Muscle layer of colon (tissue), 2 donors: Measurements from ENCODE around the gene MAJIN.
A peak's percentile ranks its signal among the peaks of the same experiment; 100 is the strongest.
"Not testable (repeated sequence)": the region's sequence is repeated elsewhere in the genome, so short reads cannot be mapped to it uniquely, and the experiment has no call there.

Experiments used
- H3K27ac ChIP-seq: one replicate; pipeline ENCODE4 v1.7.0; 2013; ENCODE audit warnings: low read depth, mild to moderate bottlenecking, low read length, moderate library complexity
- H3K27me3 ChIP-seq, 2 donors: one replicate each; pipeline ENCODE4 v1.7.0; 2013; ENCODE audit warnings: low read length in 2 of 2, mild to moderate bottlenecking in 2 of 2; ENCODE audit not compliant: insufficient read depth in 2 of 2, control insufficient read depth in 1 of 2
- H3K36me3 ChIP-seq: one replicate; pipeline ENCODE4 v1.7.0; 2013; ENCODE audit warnings: mild to moderate bottlenecking, low read length; ENCODE audit not compliant: insufficient read depth
- H3K4me1 ChIP-seq: one replicate; pipeline ENCODE4 v1.7.0; 2013; ENCODE audit warnings: mild to moderate bottlenecking, low read length; ENCODE audit not compliant: insufficient read depth
- H3K4me3 ChIP-seq, 2 donors: one replicate each; pipeline ENCODE4 v1.7.0; 2013; ENCODE audit warnings: low read length in 2 of 2, low read depth in 1 of 2, mild to moderate bottlenecking in 1 of 2, moderate library complexity in 1 of 2
- H3K9ac ChIP-seq: one replicate; pipeline ENCODE4 v1.7.0; 2013; ENCODE audit warnings: low read length
- H3K9me3 ChIP-seq: one replicate; pipeline ENCODE4 v1.7.0; 2013; ENCODE audit warnings: mild to moderate bottlenecking, low read length
- donor health status: abdominal sarcoma.
- donor health status: Adenocarcinoma of cecum.

MAJIN gene

DNA sequence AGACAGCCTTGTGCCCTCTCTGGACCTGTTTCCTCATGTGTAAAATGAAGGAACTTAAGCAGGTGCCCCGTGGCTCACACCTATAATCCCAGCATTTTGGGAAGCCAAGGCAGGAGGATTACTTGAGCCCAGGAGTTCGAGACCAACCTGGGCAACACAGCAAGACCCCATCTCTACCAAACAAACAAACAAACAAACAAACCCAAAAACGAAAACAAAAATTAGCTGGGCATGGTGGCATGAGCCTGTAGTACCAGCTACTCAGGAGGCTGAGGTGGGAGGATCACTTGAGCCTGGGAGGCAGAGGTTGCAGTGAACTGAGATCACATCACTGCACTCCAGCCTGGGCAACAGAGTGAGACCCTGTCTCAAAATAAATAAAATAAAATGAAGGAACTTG is 32.1 kb upstream of the MAJIN start:
- H3K4me3 ChIP-seq, H3K27ac ChIP-seq, H3K27me3 ChIP-seq: not testable (repeated sequence)

GRCh38 chr11:65003282-65003681 is 31.4 kb upstream of the MAJIN start:
- Histone ChIP-seq H3K27me3 (no peaks in the 10 kb centered on the region), H3K4me3 (no peak overlapping the region), H3K9me3 (no peaks in the 10 kb centered on the region), H3K36me3 (no peaks in the 10 kb centered on the region), H3K4me1 (no peaks in the 10 kb centered on the region), H3K27ac (no peak overlapping the region), H3K9ac (no peak overlapping the region)

More for the DNA sequence above, 32.1 kb upstream of the MAJIN start:
- H3K9ac ChIP-seq, H3K36me3 ChIP-seq, H3K4me1 ChIP-seq, H3K9me3 ChIP-seq: not testable (repeated sequence)

DNA sequence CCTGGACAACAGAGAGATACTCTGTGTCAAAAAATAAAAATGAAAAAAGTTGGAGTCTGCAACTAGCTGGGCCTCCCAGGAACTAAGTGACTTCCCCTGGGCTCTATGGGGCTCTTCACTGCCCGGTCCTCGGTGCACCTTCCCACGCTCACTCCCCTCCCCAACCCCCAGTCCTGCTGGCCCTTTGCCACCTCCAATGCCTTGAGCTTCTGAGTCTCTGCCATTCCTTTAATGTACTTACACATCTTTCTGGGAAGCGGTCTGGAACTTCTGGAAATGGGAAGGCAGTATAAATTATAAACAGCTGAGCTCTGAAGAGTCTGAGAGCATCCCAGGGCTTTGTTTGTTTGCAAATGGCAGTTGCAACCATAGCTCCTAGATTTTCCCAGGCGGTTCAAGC is 30.8 kb upstream of the MAJIN start:
- no peaks in the 10 kb centered on the region for H3K27me3 ChIP-seq
- H3K27ac ChIP-seq = no peak overlapping the region
- no peaks in the 10 kb centered on the region for H3K36me3 ChIP-seq
- H3K4me1 ChIP-seq = no peaks in the 10 kb centered on the region
- no peaks in the 10 kb centered on the region for H3K9me3 ChIP-seq
- no peak overlapping the region for H3K9ac ChIP-seq
- no peak overlapping the region for H3K4me3 ChIP-seq

DNA sequence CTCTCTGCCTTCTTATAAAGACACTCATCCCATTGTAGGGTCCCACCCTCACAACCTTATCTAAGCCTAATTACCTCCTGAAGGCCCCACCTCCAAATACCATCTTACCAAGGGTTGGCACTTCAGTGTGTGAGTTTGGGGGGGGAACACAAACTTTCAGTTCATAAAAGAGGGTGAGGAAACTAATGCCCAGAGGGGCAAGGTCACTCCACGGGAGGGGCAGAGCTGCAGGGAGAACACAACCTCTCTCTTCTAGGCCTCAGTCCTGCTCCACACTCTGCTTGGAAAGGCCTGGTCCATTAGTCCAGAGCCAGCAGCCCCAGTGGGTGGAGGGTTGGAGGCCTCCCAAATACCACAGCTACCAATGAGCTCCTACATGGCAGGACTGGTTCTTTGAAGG is 27.6 kb upstream of the MAJIN start:
- H3K4me1 ChIP-seq = peaks cover 21% of the 10 kb centered on the region
- H3K9ac ChIP-seq = no peak overlapping the region
- no peaks in the 10 kb centered on the region for H3K27me3 ChIP-seq
- no peaks in the 10 kb centered on the region for H3K9me3 ChIP-seq
- no peak overlapping the region for H3K27ac ChIP-seq
- no peaks in the 10 kb centered on the region for H3K36me3 ChIP-seq
- H3K4me3 ChIP-seq = no peak overlapping the region

DNA sequence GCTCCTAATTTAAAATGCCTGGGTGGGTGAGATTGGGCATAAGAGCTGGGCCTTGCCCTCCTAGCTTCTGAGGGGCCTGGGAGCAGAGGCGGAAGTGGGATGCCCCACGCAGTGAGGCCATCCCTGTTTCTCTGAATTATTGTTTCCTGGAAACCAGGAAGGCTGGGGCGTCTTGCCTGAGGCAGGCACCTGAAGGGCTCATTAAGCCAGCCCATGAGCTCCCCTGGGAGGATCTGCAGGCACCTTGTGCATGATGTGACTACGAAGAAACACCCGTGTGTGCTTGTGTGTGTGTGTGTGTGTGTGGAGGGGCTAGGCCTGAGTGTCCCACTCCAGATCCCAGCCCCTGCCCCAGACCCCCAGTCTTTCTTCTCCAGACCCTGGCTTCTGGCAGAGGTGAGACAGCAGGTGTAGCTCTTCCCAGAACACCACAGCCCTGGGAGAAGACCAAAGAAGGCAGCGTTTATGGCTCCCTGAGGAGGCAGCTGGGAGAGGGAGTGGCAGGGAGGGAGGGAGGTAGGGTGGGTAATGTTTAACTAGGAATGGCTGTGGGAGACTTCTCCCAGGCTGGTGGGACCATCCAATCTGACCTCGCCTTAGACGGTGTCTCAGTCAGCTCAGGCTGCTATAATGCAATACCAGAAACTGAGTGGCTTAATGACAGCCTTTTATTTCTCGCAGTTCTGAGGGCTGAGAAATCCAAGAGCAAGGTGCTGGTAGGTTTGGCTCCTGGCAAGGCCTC is 27.0 kb upstream of the MAJIN start:
- Histone ChIP-seq H3K9ac (no peak overlapping the region), H3K36me3 (no peaks in the 10 kb centered on the region), H3K27ac (no peak overlapping the region), H3K9me3 (no peaks in the 10 kb centered on the region), H3K4me1 (peaks cover 21% of the 10 kb centered on the region), H3K27me3 (no peaks in the 10 kb centered on the region), H3K4me3 (no peak overlapping the region)

DNA sequence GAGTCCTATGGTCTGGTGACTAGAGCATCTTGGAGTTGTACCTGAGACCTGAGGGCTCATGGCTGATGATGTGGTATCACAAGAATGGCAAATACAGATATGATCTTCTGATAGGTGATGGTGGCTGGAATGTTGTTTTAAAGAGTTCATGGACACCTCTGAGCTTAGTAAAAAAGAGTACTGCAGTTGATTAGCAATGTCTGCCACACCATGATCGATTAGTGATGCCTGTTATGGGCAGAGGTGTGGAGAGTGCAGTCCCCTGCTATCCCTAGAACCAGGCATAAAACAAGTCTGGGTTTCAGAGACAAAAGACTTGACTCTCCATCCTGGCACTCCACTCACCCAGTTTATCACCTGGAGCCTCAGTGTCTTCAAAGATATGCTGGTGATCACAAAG is 26.2 kb upstream of the MAJIN start:
- Histone ChIP-seq H3K36me3 (no peaks in the 10 kb centered on the region), H3K9ac (no peak overlapping the region), H3K4me3 (no peak overlapping the region), H3K9me3 (no peaks in the 10 kb centered on the region), H3K4me1 (peaks cover 21% of the 10 kb centered on the region), H3K27me3 (no peaks in the 10 kb centered on the region), H3K27ac (no peak overlapping the region)

DNA sequence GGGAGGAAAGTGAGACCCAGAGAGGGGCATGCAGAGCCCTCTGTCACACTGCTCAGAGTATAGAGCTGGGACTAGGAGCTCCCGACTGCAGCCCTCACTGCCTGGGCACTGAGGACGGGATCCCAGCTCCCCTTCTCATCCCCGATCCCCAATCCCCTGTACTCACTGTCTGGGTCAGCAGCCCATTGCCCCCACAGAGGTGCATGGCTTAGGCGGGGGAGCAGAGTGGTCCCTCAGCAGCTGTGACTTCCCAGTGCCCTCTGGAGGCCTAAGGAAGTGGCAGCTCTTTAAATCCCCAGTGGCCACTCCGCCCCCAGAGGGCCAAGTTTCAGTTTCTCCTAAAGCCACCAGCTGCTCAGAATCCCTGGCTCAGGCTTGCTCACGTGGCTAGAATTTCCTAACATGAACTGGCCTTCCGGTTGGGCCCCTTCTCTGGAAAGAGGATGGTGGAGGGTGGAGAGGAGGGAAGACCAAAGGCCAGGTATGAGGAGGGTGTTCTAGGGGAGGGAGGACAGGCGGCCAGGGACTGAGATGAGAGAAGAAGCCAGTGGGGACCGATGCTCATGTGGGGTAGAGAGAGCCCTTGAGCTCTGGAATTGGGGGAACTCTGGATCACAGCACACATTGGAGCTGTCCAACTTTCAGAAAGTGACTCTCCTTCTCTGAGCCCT is 24.9 kb upstream of the MAJIN start, which contains the start of gene BATF2:
TSS of gene BATF2 (minus strand) at position 262 of the 671 bp plus-strand sequence. CDS start at position 205, 57 bp downstream.
- Histone ChIP-seq H3K4me1 (peaks cover 21% of the 10 kb centered on the region), H3K27ac (peak within 1 kb of the TSS; percentile 64), H3K27me3 (no peaks in the 10 kb centered on the region)

GRCh38 chr11:64996327-64996709 is 24.4 kb upstream of the MAJIN start:
- H3K4me3 ChIP-seq = peak overlapping the region; percentile 51 to 88
- H3K27ac ChIP-seq = peak overlapping the region; percentile 64
- peak overlapping the region; percentile 91 for H3K9ac ChIP-seq
- H3K36me3 ChIP-seq = no peaks in the 10 kb centered on the region
- H3K4me1 ChIP-seq = peaks cover 21% of the 10 kb centered on the region
- no peaks in the 10 kb centered on the region for H3K27me3 ChIP-seq
- H3K9me3 ChIP-seq = no peaks in the 10 kb centered on the region

More for the DNA sequence above, 24.9 kb upstream of the MAJIN start, which contains the start of gene BATF2:
- H3K4me3 ChIP-seq = peak within 1 kb of the TSS; percentile 51 to 88
- H3K9ac ChIP-seq = peak within 1 kb of the TSS; percentile 91
- no peaks in the 10 kb centered on the region for H3K9me3 ChIP-seq
- no peaks in the 10 kb centered on the region for H3K36me3 ChIP-seq

DNA sequence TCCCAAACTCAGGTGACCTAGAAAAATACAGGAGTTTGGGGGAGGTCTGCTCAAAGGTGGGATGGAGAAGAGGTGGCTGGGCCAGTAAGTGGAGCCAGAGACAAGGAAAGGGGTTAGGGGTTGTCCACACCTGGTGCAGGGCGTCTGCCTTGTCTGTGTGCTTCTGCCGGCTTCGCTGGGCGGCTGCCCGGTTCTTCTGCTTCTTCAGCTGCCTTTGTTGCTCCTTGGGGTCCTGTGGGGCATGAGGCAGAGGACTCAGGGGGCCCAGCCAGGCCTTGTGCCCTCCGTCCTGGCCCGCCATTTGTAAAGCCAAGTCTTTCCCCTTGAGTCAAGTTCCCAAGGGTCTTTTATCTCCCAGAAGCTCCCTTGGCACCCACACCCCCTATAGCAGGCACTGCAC is 22.4 kb upstream of the MAJIN start:
- peaks cover 23% of the 10 kb centered on the region for H3K4me1 ChIP-seq
- no peak overlapping the region for H3K9ac ChIP-seq

GRCh38 chr11:64990222-64990923 is 18.5 kb upstream of the MAJIN start:
- no peaks in the 10 kb centered on the region for H3K36me3 ChIP-seq

More for the DNA sequence above, 22.4 kb upstream of the MAJIN start:
- no peak overlapping the region for H3K27ac ChIP-seq
- H3K36me3 ChIP-seq = no peaks in the 10 kb centered on the region
- H3K4me3 ChIP-seq = no peak overlapping the region
- no peaks in the 10 kb centered on the region for H3K27me3 ChIP-seq
- no peaks in the 10 kb centered on the region for H3K9me3 ChIP-seq

DNA sequence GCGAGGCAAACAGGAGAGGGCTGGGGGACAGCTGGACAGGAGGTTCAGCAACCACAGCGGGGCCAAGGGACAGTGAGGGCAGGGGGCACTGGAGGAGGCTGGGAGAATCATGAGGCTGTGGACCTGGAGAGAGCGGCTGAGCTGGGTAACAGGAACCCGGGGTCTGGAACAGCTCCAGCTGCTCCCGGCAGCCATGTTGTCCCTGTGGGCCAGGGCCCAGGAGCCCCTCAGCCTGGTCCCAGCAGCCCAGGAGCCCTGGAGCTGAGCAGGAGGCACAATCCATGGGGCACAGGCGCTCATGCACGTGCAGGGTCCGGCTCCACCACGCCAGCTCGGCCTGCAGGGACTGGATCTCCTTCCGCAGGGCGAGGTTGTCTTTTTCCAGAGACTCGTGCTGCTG is 17.5 kb upstream of the MAJIN start:
- H3K27me3 ChIP-seq = no peaks in the 10 kb centered on the region
- no peak overlapping the region for H3K27ac ChIP-seq
- no peak overlapping the region for H3K4me3 ChIP-seq
- H3K9me3 ChIP-seq = no peaks in the 10 kb centered on the region
- H3K4me1 ChIP-seq = peaks cover 5% of the 10 kb centered on the region
- H3K9ac ChIP-seq = no peak overlapping the region
- no peaks in the 10 kb centered on the region for H3K36me3 ChIP-seq

More at GRCh38 chr11:64990222-64990923, 18.5 kb upstream of the MAJIN start:
- H3K9me3 ChIP-seq = no peaks in the 10 kb centered on the region
- H3K4me3 ChIP-seq = no peak overlapping the region
- H3K27ac ChIP-seq = no peak overlapping the region
- H3K9ac ChIP-seq = no peak overlapping the region
- peaks cover 7% of the 10 kb centered on the region for H3K4me1 ChIP-seq
- H3K27me3 ChIP-seq = no peaks in the 10 kb centered on the region
